ENCODE measurements around the gene DOCK9.

- TF ChIP-seq, protein P1, sequence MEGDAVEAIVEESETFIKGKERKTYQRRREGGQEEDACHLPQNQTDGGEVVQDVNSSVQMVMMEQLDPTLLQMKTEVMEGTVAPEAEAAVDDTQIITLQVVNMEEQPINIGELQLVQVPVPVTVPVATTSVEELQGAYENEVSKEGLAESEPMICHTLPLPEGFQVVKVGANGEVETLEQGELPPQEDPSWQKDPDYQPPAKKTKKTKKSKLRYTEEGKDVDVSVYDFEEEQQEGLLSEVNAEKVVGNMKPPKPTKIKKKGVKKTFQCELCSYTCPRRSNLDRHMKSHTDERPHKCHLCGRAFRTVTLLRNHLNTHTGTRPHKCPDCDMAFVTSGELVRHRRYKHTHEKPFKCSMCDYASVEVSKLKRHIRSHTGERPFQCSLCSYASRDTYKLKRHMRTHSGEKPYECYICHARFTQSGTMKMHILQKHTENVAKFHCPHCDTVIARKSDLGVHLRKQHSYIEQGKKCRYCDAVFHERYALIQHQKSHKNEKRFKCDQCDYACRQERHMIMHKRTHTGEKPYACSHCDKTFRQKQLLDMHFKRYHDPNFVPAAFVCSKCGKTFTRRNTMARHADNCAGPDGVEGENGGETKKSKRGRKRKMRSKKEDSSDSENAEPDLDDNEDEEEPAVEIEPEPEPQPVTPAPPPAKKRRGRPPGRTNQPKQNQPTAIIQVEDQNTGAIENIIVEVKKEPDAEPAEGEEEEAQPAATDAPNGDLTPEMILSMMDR (IDR thresholded peaks at IDR 0.05) = no peak
- no peak for TF ChIP-seq POLR2A (IDR thresholded peaks at IDR 0.05)
Measured at GRCh38 chr13:98772794-98773452, 204.9 kb downstream of the DOCK9 start.

All from uterus (tissue), 2 donors.